Activated CD4-positive, alpha-beta T cell treated with anti-CD3 and anti-CD28 coated beads, Interleukin-2, Interleukin-4, amounts not matched to agents 100 ng/mL and 50 ng/mL, durations not matched to agents 16 hours and 8 hours (primary cell): ENCODE data around the gene NLK.
"Not testable (repeated sequence)": the region's sequence is repeated elsewhere in the genome, so short reads cannot be mapped to it uniquely, and the experiment has no call there.

Experiments
- DNase-seq: peaks from one replicate; pipeline ENCODE4 v3.0.0-alpha.2; 2020; ENCODE audit warnings: low spot score

Gene NLK

GRCh38 chr17:28072936-28073533 lies 30.6 kb downstream of the NLK start:
- DNase-seq, result peak; percentile 11

- no peak for DNase-seq
These were observed 31.5 kb downstream of the NLK start for GRCh38 chr17:28074010-28074409.

GRCh38 chr17:28076144-28076543 lies 33.7 kb downstream of the NLK start:
- no peak for DNase-seq

DNA sequence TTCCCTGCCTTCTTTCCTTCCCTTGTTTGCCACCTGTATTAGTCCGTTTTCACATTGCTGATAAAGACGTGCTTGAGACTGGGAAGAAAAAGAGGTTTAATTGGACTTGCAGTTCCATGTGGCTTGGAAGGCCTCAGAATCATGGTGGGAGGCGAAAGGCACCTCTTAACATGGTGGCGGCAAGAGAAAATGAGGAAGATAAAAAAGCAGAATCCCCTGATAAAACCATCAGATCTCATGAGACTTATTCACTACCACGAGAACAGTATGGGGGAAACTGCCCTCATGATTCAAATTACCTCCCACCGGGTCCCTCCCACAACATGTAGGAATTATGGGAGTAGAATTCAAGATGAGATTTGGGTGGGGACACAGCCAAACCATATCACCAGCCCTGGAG lies 34.7 kb downstream of the NLK start:
- DNase-seq, result not testable (repeated sequence)

DNA sequence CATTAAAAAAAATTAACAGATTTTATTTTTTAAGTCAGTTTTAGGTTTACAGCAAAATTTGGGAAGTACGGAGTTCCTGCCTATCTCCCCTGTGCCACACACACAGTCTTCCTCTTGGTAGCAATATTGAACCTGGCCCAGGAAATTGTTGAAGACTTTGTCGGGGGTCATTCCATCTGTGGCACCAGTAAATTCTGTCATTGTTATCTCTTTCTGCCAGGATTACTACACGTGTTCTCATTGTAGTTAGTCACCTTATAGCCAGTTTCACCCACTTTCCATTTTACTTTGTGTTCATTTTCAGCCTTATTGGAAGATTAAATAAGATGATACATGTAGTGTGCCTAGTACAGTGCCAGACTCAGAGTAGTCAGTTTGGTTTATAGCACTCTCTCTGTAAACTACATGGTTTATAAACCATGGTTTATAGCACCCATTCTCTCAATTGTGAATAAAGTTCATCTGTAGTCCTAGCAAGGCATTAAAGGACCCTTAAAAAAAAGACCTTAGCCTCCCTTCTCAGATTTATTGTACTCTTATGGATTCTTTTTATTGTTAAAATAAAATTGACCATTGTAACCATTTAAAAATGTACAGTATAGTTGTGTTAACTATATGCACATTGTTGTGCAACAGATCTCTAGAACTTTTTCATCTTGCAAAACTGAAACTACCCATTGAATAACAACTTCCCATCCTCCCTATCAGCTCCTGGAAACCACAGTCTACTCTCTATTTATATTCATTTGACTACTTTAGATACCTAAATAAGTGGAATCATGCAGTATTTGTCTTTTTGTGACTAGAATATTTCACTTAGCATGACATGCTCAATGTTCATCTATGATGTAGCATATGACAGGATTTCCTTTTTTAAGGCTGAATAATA lies 36.1 kb downstream of the NLK start:
- peak; percentile 16 for DNase-seq

DNA sequence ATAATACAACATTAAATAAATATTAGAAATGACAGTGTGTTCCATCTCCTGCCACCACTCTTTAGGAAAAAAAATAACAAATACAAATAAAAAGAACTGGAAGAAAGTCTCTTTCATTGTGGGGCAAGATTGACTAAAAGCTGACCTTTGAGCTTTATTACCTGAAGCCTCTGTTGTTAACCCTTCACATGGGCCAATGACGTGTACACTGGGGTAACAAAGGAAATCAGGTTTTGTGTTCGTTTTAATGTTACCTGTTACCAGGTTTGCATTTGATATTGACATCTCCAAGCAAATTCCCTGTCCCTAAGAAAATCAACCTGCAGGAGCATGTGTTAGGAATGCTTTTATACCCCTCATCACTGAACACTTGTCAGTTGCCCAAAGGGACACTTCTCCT lies 39.0 kb downstream of the NLK start:
- DNase-seq, result no peak

- DNase-seq, result no peak
These were observed 43.3 kb downstream of the NLK start for GRCh38 chr17:28085766-28086165.

GRCh38 chr17:28086519-28086918 lies 44.0 kb downstream of the NLK start:
- no peak for DNase-seq

- DNase-seq, result no peak
These were observed 45.3 kb downstream of the NLK start for GRCh38 chr17:28087743-28088142.

GRCh38 chr17:28090551-28090950 lies 48.1 kb downstream of the NLK start:
- no peak for DNase-seq

- DNase-seq, result no peak
These were observed 49.6 kb downstream of the NLK start for GRCh38 chr17:28092088-28092487.

DNA sequence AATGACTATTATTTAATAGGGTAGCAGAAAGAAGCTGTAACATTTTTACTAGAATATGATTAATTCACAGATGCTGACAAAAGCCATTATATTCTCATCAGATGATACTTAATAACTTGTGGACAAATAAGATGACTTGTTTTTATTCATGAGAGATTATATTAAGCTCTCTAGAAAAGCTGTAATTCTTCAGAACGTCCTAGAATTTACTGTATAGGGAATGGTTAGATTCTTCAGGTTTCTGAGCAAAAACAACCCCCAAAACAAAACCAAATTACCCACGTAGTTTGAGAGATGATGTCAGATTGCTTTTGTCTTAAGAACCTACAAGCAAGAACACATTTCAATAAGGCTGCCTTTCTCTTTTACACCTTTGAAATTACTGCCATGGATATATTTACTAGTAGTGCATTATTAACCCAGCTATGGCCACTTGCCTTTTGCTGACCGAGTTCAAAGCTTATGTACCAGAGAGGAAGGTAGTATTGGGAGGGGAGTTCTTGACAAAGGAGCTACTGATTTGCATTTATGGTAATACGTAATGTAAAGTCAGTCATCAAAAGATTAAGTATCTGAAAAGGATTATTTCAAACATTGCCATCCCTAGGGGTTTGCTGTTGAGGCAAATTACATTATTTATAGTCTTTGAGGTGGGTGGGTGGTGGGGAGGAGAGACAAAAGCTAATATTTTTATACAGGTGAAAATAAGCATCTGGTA lies 51.7 kb downstream of the NLK start:
- no peak for DNase-seq

- DNase-seq, result no peak
These were observed 54.3 kb downstream of the NLK start for GRCh38 chr17:28096756-28097155.

DNA sequence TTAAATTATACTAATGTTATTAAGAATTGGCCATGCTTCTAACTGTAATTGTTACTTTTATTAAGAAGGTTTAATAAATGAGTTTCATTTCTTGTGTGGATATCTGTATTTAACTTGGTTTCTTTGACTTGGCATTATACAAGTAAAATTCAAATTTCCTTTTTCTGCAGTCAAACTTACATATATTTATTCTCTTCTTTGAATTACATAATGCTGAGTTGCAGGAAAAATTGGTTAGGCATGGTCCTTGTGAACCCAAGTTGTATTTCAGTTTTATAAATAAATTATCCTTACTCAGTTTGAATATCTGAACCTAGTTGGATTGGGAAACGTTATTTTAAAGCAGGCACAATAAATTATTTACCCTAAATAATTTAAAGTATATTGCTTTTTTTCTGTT lies 54.8 kb downstream of the NLK start:
- no peak for DNase-seq

- no peak for DNase-seq
These were observed 55.4 kb downstream of the NLK start for GRCh38 chr17:28097901-28098300.

GRCh38 chr17:28098591-28098990 lies 56.1 kb downstream of the NLK start:
- not testable (repeated sequence) for DNase-seq

GRCh38 chr17:28100251-28100650 lies 57.8 kb downstream of the NLK start:
- DNase-seq, result no peak

DNA sequence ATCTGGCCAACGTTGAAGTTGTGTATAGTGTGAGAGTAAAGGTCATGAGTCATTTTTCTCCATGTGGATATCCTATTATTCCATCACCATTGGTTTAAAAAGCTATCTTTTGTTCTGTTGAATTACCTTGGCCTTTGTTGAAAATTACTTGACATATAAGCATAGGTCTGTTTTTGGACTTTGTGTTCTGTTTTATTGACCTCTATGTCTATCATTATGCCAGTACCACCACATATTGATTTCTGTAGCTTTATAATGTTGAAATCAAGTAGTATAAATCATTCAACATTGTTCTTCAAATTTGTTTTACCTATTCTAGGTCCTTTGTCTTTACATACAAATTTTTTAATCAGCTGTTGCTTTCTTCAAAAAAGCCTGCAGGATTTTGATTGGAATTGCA lies 58.5 kb downstream of the NLK start:
- no peak for DNase-seq

DNA sequence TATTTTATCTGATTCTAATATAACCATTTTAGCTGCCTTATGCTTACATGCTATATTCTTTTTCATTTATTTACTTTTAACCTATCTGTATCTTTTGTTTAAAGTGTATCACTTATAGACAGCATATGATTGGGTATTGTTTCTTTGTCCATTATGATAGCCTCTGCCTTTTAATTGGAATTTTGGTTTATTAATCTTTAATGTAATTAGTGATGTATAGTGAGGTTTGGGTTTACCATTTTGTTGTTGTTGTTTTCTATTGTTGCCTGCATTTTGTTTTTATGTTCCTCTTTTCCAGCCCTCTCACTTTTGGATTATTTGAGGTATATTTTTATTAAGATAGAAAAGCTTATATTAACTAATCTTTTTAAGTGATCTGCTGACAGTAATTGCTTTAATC lies 59.4 kb downstream of the NLK start:
- DNase-seq, result no peak

DNA sequence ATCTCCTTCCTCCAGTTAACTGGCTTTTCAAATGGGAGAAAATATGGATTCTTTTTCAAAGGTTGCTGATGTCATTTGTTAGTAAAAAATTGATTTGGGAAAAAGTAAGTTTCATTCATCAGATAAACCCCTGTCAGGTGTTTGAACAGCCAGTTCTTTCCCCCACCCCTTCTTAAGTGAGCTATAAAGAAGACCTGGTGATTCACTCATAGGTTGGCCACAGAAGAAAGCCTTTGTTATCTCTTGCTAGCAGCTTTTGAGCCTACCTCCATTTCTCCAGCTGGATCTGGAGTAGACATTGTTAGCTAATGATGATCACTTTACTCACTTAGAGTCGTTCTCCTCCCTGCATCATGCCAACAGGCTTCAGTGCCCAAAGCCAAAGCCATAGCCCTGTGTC lies 63.0 kb downstream of the NLK start:
- DNase-seq, result no peak

GRCh38 chr17:28110184-28110583 lies 67.7 kb downstream of the NLK start:
- no peak for DNase-seq

DNA sequence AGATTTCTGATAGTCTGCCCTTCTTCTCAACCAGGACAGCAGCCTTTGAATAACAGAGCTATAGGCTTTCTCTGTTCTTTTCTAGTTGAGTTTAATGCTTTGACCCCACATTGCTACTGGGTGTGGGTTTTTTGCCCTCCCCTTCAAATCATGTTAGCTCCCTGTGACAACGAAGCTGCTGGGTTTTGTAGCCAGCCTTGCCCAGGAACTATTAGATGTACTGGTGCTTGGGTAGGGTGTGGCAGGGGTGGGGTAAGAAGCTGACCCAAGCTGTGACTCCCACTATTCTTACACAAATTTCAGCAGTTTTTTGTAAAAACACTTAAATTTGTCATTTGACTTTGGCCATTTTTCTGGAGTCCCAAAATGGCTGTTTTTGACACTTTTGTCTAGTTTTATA lies 69.7 kb downstream of the NLK start:
- DNase-seq, result no peak

DNA sequence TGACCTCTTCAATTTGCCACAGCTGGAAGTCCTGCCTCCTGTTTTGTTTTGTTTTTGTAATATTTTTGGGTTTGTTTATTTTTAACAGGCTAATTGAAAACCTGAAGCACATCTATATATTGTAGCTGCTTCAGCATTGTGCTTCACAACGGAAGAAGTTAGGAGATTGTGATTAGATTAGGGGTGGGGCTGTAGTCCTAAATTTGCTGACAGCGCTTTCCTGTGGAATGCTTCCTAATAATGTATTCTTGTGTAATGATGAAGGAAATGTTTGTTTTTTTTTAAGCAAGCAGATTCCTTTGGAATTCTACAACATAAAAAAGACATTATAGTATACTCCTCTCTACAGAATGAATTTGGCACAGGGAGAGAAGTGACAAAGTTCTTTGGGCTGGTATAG lies 70.1 kb downstream of the NLK start:
- DNase-seq, result no peak
